Type B pancreatic cell (in vitro differentiated cells): ENCODE data around the gene KLHL22. TPM values are rescaled to one million over a fixed set of nuclear protein-coding genes. Genes with fewer than 3 reads are reported as not detected.
A peak's percentile ranks its signal among the peaks of the same experiment; 100 is the strongest.

ENCODE experiments used
- DNase-seq: peaks from one replicate; pipeline ENCODE4 v3.0.0; 2021; ENCODE audit warnings: mixed read lengths; ENCODE audit not compliant: unreplicated experiment; ENCODE audit errors: extremely low spot score
- H3K27ac Mint-ChIP-seq: 2 replicates; pipeline ENCODE4 v1.8.0; 2021; ENCODE audit warnings: mild to moderate bottlenecking, mixed read lengths
- H3K27me3 Mint-ChIP-seq: 2 replicates; pipeline ENCODE4 v1.8.0; 2021; ENCODE audit warnings: mixed read lengths
- H3K36me3 Mint-ChIP-seq: 2 replicates; pipeline ENCODE4 v1.8.0; 2021; ENCODE audit warnings: mixed read lengths
- H3K4me1 Mint-ChIP-seq: one replicate; pipeline ENCODE4 v1.8.0; 2021; ENCODE audit warnings: mixed read lengths; ENCODE audit not compliant: unreplicated experiment
- H3K4me3 Mint-ChIP-seq: 2 replicates; pipeline ENCODE4 v1.8.0; 2021; ENCODE audit warnings: mild to moderate bottlenecking, mixed read lengths
- H3K9me3 Mint-ChIP-seq: 2 replicates; pipeline ENCODE4 v1.8.0; 2021; ENCODE audit warnings: mixed read lengths
- total RNA-seq: library from RNA; stranded (reverse); gene quantifications from 2 replicates; pipeline ENCODE4 v1.2.1, GENCODE V29; 2021; ENCODE audit warnings: low replicate concordance
- TF ChIP-seq, protein P1 (sequence below): fragments of 200-600 bp; sonication (generic); conservative IDR thresholded peaks from 2 replicates; pipeline ENCODE4 v1.5.0; 2021; ENCODE audit warnings: antibody characterized with exemption, mild to moderate bottlenecking

KLHL22 gene
- total RNA-seq, 1 donor from 2014 or later = 38.8 TPM

DNA sequence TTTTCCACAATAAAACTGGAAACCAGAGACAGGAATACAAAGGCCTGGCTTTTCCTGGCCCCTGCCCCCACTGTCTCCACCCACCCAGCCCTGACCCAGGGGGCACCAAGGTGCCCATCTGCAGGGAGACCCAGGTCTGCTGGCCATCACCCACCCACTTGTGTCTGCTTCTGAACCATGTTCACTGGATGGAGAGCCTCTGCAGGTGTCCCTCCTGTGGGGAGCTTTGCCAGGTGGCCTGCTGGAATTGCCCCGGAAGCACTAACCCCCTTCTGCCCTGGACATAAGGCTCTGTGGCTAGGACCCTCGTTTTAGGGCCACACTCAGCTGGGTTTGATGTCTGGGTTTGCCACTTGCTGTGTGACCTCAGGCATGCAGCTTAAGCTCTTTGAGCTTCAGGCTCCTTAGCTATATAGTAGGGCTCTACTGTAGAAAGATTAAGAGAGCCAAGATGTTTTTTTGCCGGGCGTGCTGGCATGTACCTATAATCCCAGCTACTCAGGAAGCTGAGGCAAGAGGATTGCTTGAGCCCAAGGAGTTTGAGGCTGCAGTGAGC, 61.8 kb downstream of the KLHL22 start:
- no peak for DNase-seq
- TF ChIP-seq, protein P1, sequence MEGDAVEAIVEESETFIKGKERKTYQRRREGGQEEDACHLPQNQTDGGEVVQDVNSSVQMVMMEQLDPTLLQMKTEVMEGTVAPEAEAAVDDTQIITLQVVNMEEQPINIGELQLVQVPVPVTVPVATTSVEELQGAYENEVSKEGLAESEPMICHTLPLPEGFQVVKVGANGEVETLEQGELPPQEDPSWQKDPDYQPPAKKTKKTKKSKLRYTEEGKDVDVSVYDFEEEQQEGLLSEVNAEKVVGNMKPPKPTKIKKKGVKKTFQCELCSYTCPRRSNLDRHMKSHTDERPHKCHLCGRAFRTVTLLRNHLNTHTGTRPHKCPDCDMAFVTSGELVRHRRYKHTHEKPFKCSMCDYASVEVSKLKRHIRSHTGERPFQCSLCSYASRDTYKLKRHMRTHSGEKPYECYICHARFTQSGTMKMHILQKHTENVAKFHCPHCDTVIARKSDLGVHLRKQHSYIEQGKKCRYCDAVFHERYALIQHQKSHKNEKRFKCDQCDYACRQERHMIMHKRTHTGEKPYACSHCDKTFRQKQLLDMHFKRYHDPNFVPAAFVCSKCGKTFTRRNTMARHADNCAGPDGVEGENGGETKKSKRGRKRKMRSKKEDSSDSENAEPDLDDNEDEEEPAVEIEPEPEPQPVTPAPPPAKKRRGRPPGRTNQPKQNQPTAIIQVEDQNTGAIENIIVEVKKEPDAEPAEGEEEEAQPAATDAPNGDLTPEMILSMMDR = no peak
- Mint-ChIP-seq H3K9me3 (no peaks in the 10 kb centered on the region), H3K27ac (no peak overlapping the region), H3K4me3 (peak overlapping the region; percentile 85), H3K36me3 (peaks cover 16% of the 10 kb centered on the region), H3K27me3 (peaks cover 50% of the 10 kb centered on the region), H3K4me1 (peaks cover 28% of the 10 kb centered on the region)

DNA sequence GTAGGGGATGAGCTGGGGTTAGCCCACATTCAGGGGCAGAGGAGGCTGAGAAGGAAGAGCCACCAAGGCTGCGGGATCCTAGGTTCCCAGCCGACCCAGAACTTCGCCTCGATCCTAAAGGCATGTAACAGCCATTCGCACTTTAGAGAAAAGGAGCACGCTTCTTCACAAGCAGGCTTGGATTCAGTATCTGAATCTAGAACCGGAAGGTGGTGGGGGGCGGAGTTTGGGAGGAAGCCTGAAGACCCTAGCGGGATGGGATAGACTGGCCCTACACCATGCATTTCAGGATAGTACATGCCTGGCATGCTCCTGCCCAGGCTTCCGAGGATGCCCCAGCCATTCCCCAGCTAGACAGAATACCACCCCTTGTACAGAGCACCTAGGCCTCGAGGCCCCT, 62.4 kb downstream of the KLHL22 start:
- Mint-ChIP-seq H3K36me3 (peaks cover 16% of the 10 kb centered on the region), H3K27ac (no peak overlapping the region), H3K4me1 (peaks cover 25% of the 10 kb centered on the region), H3K27me3 (peaks cover 47% of the 10 kb centered on the region), H3K9me3 (no peaks in the 10 kb centered on the region), H3K4me3 (no peak overlapping the region)
- no peak for DNase-seq
- TF ChIP-seq, protein P1 = no peak

DNA sequence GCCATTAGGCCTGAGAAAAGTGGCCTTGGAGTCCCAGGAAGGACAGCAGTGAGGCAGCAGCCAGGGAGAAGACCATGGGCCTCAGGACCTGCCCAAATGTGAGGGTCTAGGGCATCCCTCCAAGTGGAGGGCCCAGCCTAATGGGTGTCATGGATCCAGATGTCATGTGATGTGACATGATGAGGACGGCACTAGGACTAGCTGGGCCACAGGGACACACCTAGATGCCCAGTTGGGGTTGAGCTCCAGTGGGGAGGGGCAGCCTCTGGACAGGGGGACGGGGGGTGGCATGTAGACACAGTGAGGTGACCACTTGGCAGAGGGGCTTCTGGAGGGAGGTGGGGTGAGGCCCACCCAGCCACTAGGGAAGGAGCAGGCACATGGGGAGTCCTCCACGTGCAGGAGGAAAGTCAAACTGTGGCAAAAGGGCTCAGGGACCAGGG, 63.3 kb downstream of the KLHL22 start:
- no peak overlapping the region for H3K4me3 Mint-ChIP-seq

DNA sequence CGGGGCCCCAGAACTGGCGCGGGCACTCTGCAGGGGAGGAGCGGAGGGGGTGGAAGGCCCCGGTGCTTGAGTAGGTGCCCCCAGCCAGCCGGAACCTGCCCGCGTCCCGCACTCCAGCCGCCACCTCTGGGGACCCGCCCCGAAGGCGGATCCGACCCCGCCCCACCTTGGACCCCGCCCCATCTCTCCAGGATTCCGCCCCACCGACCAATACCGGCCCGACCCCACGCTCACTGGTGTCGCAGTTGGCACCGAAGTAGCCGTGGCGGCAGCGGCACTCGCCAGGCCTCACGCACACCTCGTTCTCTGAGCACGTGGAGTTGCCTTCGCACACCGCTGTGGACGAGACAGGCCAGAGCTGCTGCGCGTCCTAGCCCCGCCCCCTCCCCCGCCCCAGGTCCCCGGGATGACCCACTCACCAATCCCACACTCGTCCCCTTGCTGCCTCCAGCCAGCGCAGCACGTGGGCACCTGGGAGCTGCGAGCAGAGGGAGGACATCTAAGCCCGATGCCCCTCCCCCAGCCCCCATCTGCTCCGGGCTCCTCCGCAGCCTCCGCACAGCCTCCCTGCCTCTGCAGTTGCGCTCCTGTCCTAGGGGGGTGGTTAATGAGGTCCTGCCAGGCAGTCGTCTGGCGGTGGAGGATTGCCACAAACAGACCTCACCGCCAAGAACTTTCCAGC, 63.9 kb downstream of the KLHL22 start:
- TF ChIP-seq, protein P1 = no peak
- Mint-ChIP-seq H3K9me3 (no peaks in the 10 kb centered on the region), H3K27ac (no peak overlapping the region), H3K27me3 (peaks cover 44% of the 10 kb centered on the region), H3K4me3 (peak overlapping the region; percentile 22), H3K4me1 (peaks cover 24% of the 10 kb centered on the region), H3K36me3 (peaks cover 24% of the 10 kb centered on the region)
- DNase-seq = no peak

More for the DNA sequence above, 63.3 kb downstream of the KLHL22 start:
- TF ChIP-seq, protein P1 = no peak
- H3K27me3 Mint-ChIP-seq = peaks cover 49% of the 10 kb centered on the region
- no peak for DNase-seq
- peaks cover 20% of the 10 kb centered on the region for H3K36me3 Mint-ChIP-seq
- no peaks in the 10 kb centered on the region for H3K9me3 Mint-ChIP-seq
- no peak overlapping the region for H3K27ac Mint-ChIP-seq
- peaks cover 24% of the 10 kb centered on the region for H3K4me1 Mint-ChIP-seq

DNA sequence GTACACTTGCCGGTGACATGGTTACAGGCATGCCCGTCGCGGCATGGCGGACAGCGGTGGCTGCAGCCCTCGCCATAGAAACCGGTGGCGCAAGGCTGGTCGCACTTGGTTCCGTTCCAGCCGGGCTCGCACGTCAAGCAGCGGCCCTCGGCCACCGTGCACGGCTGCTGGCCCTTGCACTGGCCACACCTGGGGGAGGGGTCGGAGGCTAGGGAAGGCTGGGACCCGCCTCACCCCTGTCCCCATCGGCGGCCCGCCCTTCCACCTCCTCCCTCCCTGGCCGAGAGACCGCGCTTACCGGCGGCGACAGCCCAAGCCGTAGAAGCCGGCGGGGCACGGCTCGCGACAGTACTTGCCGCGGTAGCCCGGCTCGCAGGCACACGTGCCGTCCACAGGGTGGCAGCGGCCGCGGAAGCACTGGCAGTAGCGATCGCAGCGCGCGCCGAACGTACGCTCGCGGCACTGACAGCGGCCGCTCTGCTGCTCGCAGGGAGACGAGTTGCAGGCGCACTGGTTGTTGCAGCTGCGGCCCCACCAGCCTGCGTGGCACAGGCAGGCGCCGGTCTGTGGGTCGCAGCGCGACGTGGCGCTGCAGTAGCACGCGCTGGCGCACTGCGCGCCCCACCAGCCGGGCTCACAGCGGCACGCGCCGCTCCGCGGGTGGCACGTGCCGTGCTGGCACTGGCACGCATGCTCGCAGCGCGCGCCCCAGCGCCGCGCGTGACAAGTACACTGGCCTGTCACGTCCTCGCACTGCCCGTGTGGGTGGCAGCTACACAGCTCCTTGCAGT, 64.7 kb downstream of the KLHL22 start:
- Mint-ChIP-seq H3K27ac (no peak overlapping the region), H3K36me3 (peaks cover 24% of the 10 kb centered on the region), H3K27me3 (peaks cover 44% of the 10 kb centered on the region), H3K4me1 (peaks cover 24% of the 10 kb centered on the region), H3K9me3 (no peaks in the 10 kb centered on the region), H3K4me3 (peak overlapping the region; percentile 74)
- TF ChIP-seq, protein P1 = peak; percentile 69
- no peak for DNase-seq
